ENCODE results near the gene ELF3.
"Not testable (repeated sequence)": the region's sequence is repeated elsewhere in the genome, so short reads cannot be mapped to it uniquely, and the experiment has no call there.

Gene ELF3

DNA sequence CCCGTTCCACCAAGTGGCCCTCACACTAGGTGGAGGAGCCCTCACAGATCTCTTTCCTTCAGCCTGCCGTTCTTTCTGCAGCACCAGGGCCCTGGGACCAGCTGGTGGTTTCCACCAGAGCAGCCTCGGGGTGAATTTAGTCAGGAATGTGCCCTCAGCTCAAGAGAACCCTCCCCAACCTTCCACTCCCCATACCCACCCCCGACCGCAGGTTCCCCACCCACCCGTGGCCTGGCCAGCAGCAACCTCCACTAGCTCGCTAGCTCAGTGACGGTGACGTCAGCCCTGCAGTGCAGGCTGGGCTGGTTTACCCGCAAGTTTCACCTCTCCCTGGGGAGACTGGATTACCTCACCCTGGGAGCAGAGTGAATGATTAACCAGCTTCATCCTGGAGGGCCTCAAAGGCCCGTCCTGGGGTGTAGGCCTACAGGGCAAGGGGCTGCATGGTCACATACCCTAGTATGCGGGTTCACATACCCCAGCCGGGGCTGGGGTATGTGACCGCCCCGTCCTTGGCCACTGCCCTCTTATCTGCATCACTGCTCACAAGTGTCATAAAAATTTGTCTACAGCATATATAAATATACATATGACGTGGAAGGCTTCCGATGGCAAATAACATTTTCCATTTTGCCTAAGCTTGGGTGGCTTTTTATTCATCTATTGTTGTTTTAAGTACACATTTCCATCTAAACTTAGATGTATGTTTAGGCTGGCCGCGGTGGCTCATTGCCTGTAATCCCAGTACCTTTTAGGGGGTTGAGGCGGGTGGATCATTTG is 24.5 kb downstream of the ELF3 start:
- peak in 1 of 2 donors; percentile 4 for DNase-seq (ENCODE audit: low read depth in 2 of 2)

DNA sequence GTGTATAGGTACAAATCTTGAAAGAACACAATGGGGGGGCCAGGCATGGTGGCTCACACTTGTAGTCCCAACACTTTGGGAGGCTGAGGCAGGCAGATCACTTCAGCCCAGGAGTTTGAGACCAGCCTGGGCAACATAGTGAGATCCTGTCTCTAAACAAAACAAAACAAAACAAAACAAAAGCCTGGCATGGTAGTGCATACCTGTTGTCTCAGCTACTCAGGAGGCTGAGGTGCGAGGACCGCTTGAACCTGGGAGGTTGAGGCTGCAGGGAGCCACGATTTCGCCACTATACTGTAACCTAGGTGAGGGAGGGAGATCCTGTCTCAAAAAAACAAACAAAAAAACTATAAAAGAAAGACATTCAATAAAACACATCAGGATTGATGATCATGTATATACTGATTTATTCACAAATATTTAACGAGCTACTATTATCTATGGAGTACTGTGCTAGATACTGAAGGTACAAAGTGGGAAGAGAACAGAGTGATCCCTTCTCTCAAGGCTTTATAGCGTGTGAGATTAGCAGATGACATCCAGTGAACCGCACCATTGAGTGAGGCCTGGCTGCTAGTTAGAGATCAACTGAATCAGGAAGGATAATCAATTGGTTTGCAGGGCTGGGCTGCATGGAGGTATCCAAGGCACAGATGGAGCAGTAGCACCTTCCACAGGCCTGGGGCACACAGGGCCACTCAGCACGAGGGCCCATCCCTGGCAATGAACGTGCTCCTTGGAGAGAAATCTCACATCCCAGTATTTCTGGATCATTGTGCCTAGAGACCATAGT is 26.4 kb downstream of the ELF3 start:
- DNase-seq (ENCODE audit: low read depth in 2 of 2) = no peak

DNA sequence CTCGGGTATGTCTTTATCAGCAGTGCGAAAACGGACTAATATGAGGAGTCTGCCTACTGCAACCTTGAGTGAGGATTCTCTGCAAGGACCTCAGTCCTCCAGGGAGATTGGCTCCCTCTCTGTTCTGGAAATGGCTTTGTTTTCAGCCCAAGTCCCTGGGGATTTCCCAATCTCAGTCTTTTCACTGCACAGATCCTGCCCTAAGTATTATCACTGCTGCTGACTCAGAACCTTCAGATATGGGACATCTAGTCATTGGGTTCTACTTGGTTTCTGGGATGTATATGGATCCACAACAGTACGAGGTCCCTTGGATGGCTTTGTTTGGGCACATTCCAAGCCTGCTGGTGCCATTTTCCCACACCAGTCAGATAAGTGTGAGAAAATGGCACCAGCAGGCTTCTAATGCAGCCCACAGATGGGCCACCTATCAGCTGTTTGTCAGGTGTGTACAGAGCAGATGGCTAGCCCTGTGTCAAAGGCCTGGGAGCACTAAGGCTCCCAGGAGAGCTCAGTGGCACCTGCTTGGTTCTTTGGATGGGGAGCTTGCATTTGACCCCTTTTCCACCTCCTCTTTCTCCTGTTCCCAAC is 27.4 kb downstream of the ELF3 start:
- no peak for DNase-seq (ENCODE audit: low read depth in 2 of 2)

DNA sequence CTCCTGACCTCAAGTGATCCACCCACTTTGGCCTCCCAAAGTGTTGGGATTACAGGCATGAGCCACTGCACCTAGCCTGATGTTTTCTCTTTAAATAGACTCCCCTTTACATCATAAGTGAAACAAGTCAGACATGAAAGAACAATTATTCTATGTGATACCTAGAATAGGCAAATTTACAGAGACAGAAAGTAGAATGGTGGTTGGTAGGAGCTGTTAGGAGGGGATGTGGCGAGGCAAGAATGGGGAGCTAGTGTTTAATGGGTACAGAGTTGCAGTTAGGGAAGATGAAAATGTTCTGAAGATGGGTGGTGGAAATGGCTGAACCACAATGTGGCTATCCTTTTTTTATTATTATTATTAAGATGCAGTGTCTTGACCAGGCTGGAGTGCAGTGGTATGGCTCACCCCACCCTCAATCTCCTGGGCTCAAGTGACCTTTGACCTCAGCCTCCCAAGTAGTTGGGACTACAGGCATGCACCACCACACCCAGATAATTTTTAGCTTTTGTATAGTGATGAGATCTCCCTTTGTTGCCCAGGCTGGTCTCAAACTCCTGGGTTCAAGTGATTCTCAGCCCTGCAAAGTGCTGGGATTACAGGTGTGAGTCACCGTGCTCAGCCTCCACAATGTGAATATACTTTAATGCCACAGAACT is 28.4 kb downstream of the ELF3 start:
- no peak for DNase-seq (ENCODE audit: low read depth in 2 of 2)

DNA sequence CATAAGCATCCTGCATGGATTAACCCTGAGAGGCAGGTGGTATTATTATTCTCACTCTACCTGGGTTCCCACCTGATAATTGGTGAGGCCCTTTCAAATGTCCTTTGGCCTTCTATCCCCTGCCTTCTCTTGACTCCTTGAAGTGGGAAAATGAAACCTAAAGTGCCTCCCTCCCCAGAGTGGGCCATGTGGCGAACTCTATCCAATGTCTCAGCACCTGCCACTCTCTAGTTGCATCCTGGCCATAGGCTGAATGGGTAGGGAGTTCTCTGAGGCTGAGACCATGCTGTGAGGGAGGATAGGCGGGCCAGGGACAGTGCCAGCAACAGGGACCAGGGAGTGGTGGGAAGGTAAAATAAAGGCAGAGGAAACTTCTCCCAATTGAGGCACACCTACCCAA is 35.3 kb downstream of the ELF3 start:
- DNase-seq (ENCODE audit: low read depth in 2 of 2) = no peak

DNA sequence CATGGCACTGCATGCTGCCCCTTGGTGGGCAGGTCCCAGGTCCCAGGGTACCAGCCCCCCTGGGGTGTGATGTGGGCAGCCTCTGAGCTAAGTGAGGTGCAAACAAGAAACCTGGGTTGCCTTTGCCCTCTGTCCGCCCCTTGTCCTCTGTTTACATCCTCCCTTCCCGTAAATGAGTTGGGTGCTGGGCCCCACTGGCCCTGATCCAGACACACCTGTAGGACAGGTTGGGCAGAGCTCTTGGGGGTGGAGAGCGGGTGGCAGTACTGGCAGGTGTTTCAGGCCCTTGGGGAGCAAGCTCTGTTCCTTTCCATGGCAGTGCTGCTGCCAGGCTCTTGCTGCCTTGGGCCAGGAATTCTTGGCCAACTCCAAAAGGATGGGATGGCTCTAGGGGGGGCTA is 35.8 kb downstream of the ELF3 start:
- no peak for DNase-seq (ENCODE audit: low read depth in 2 of 2)

DNA sequence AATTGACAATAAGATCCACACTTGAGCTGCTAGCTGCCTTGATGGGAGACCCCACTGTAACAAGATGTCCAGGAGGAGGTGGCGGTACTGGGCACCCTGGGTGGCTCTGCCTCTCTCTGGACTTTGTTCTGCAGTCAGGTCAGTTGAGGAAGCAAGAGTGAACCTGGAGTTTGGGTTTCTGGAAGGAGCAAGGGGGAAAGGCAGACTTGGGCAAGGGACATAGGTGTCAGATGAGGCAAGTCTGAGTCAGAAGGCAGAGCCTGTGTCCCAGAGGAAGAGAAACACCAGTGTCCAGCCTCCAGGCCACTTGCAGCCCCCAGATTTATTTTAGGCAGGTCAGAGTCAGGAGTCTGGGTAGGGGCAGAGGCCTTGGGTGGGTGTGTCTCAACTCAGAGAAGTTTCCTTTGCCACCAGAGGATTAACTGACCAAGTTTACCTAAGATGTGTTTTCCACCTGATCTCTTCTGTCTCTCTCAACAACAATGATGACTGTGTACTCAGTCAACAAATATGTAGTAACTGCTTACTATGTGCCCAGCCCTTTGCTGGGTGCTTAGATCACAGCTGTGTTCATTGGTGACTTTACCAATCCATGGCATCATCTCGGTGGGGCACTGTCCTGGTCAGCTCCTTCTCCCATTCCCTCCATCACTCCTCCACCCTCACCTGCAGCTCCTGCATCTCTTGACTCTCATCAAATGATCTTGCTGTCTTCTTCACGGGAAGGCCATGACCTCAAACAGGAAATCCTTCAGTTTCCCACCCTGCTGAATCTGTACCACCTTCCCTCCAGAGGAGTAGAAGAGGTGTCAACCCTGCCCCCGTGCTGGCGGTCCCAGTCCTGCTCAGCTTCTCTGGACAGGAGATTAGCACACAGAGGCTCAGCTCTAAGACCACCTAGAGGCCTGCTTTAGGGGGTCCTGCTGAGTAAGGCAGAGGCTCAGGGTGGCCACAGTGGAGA is 36.6 kb downstream of the ELF3 start:
- DNase-seq (ENCODE audit: low read depth in 2 of 2) = no peak

DNA sequence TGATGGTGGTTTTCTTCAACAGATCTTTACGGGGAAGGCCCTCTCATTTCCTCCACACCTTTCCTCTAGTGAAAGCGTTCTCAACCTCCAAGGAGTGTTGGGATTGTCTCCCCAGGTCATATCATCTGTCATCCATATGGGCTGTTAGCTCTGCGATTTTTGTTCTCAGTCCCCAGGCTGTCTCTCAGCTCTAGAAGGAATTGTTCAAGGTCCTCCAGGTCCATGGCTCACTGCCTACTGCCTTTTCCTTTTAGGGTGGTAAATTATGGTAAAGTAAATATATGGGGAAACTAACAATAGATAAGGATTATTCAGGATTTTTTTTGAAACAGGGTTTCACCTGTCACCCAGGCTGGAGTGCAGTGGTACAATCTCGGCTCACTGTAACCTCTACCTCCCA is 37.6 kb downstream of the ELF3 start:
- no peak for DNase-seq (ENCODE audit: low read depth in 2 of 2)

DNA sequence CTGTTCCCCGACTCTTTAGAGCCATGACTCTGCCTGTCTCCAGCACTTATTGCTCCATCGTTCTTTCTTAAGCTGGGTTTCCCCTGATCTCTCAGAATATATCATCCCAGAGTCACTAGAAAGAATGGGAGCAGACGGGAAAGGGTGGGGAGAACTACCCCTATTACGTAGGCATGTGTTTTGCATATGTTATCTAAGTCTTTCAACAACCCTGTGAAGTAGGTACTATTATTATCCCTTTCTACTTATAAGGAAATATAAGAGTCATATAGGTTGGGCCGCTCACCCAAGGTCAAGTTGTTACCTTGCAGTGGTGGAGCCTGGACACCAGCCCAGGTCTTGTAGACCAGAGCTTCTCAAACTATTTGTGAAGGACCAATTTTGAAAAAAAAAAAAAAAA is 38.7 kb downstream of the ELF3 start:
- DNase-seq (ENCODE audit: low read depth in 2 of 2) = no peak

DNA sequence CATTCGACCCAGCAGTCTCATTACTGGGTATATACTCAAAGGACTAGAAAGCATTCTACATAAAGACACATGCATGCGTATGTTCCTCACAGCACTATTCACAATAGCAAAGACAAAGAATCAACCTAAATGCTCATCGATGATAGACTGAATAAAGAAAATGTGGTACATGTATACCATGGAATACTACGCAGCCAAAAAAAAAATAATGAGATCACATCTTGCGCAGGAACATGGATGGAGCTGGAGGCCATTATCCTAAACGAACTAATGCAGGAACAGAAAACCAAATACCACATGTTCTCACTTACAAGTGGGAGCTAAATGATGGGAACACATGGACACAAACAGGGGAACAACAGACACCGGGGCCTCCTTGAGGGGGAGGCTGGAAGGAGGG is 43.7 kb downstream of the ELF3 start:
- no peak for DNase-seq (ENCODE audit: low read depth in 2 of 2)

DNA sequence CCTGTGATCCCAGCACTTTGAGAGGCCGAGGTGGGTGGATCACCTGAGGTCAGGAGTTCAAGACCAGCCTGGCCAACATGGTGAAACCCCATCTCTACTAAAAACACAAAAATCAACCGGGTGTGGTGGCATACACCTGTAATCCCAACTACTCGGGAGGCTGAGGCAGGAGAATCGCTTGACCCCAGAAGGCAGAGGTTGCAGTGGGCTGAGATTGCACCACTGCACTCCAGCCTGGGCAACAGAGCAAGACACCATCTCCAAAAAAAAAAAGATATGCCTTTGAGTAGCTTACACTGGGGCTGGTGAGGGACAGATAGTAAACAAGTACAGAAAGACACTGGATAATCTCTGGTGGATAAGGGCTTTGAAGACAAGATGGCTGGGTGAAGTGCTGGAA is 44.3 kb downstream of the ELF3 start:
- DNase-seq (ENCODE audit: low read depth in 2 of 2) = not testable (repeated sequence)

DNA sequence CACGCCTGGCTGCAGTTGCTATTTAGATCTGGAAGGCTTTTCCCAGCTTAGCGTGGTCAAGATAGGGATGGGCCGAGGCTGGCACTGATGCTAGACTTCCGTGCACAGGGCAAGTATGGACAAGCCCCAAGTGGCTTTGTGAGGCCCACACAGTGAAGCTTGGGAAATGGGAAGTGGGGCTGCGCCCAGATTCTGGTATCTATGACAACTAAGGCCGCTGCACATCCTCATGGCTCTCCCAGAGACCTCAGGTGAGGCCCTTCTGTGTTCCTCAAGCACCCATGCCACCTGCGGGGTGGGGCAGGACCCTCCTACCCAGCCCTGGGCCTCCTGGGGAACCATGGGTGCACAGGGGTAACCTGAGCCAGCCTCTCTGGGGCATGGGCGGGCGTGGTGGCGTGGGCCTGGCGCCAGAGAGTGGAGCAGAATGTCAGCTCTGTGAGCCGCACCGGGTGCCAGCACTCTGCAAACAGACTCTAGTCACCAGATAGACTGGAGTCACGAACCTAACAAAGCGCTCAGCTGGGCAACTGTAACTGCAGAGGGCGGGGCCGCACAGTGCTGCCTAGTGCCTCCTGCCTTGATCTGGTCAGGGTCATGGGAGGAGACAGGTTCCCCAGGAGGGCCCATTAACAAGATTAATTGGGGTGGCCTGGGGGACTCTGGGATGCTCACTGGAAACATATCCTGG is 46.4 kb downstream of the ELF3 start:
- DNase-seq (ENCODE audit: low read depth in 2 of 2) = no peak

DNA sequence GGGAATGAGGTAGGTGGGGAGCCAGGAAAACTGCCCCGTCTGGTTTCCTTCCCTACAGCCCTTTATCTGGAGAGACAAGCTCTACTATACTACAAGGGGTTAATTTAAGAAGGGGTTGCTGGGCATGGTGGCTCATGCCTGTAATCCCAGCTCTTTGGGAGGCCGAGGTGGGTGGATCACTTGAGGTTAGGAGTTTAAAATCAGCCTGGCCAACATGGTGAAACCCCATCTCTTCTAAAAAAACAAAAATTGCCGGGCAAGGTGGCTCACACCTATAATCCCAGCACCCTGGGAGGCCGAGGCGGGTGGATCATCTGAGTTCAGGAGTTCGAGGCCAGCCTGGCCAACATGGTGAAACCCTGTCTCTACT is 46.9 kb downstream of the ELF3 start:
- not testable (repeated sequence) for DNase-seq (ENCODE audit: low read depth in 2 of 2)

DNA sequence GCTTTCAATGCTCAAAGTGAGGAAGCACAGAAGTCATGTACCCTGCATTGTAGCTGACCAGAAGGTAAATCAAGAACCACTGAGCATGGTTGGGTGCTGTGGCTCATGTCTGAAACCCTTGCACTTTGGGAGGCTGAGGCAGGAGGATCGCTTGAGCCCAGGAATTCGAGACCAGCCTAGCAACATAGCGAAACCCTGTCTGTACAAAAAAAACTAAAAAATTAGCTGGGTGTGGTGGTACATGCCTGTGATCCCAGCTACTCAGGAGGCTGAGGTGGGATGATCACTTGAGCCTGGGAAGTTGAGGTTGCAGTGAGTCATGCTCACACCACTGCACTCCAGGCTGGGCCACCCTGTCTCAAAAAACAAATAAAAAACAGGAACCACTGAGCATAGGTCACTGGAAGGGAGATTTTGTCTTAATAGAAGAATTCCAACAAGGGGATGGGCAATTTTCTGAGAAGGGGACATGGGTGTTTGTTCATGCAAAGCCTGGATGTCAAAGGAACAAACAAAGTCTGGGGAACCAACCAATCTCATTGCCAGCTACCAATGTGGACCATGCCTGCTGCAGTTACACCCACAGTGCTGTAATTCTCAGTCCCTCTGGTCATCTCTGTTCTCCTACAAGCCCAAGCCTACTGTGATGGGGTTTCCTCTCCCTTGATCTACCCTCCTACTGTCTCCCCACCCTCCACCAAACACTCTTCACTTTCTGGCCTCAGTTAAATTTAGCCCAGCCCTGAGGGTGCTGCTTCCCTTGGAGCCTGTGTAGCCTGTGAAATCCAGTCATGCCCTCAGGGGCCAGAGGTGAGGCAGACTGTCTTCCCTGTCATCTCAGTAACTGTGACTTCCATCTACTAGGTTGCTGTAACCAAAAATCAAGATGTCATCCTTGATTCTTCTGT is 47.9 kb downstream of the ELF3 start:
- DNase-seq (ENCODE audit: low read depth in 2 of 2) = no peak

DNA sequence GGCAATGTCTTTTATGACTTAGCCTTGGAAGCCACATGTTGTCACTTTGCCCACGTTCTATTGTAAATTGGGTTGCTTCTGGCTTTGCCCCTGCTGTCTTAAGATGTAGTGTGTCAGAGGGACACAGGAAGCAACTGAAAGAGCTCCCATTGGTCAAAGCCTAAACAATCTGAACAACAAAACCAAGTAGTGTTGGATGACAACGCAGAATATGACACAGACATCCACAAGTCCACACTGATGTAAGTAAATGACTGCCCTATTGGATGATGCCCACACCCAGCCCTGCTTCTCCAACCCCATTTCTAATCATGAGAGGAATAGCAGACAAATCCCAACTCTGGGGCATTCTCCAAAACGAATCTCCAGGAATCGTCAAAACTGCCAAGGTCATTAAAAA is 50.7 kb downstream of the ELF3 start:
- no peak for DNase-seq (ENCODE audit: low read depth in 2 of 2)

DNA sequence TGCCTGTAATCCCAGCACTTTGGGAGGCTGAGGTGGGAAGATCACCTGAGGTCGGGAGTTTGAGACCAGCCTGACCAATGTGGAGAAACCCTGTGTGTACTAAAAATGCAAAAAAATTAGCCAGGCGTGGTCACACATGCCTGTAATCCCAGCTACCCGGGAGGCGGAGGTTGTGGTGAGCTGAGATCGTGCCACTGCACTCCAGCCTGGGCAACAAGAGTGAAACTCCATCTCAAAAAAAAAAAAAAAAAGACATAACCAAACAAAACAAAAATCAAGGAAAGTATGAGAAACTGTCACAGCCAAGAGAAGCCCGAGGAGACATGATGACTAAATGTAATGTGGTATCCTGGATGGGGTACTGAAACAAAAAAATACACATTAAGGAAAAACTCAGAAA is 51.4 kb downstream of the ELF3 start:
- DNase-seq (ENCODE audit: low read depth in 2 of 2) = not testable (repeated sequence)

DNA sequence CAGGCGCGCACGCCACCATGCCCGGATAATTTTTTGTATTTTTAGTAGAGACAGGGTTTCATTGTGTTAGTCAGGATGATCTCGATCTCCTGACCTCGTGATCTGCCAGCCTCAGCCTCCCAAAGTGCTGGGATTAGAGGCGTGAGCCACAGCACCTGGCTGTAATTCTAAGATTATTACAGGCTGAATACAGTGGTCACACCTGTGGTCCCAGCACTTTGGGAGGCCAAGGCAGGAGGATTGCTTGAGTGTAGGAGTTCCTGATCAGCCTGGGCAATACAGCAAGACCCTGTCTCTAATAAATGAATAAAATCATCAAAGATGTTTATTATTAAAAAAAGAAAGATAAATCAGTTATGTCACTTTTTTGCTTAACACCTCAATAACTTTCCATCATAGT is 52.2 kb downstream of the ELF3 start:
- DNase-seq (ENCODE audit: low read depth in 2 of 2) = not testable (repeated sequence)

DNA sequence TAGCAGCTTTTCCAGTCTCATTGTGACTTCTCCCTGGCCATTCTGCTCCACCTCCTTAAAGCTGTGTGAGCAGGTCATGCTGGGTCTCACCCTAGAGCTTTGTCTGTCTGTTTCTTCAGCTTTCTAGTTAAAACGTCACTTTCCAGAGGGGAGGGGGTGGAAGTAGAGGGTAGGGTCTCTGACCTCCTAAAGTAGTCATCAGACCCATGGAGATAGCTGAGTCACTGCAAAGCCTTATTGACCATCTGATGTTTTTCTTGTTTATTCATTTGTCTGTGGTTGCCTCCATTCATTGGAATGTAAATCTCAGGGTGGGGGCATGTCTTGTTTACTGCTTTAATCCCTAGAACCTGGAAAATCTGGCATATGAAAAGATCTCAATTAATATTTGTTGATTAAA is 52.7 kb downstream of the ELF3 start:
- DNase-seq (ENCODE audit: low read depth in 2 of 2) = no peak

DNA sequence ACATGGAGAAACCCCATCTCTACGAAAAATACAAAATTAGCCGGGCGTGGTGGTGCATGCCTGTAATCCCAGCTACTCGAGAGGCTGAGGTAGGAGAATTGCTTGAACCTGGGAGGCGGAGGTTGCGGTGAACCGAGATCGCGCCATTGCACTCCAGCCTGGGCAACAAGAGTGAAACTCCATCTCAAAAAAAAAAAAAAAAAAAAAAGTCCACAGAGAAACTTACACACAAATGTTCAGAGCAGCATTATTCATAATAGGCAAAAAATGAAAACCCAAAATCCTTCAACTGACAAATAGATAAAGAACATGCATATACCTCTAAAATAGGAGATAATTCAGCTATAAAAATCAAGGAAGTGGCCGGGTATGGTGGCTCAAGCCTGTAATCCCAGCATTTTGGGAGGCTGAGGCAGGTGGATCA is 54.5 kb downstream of the ELF3 start:
- DNase-seq (ENCODE audit: low read depth in 2 of 2) = not testable (repeated sequence)

Measured in stimulated activated CD4-positive, alpha-beta T cell treated with anti-CD3 and anti-CD28 coated beads, Interleukin-4, amount 100 ng/mL, for 48 hours (primary cell).